Nephron progenitor cell (in vitro differentiated cells): Measurements from ENCODE around the gene INTS15.

ENCODE experiments used
- DNase-seq: peaks from one replicate; pipeline ENCODE4 v3.0.0; 2021
- H3K27ac Mint-ChIP-seq: 2 replicates; pipeline ENCODE4 v1.8.0; 2021; ENCODE audit warnings: mild to moderate bottlenecking, moderate library complexity, mixed read lengths
- H3K27me3 Mint-ChIP-seq: 2 replicates; pipeline ENCODE4 v1.8.0; 2021; ENCODE audit warnings: mild to moderate bottlenecking, low read depth, mixed read lengths; ENCODE audit not compliant: poor library complexity
- H3K36me3 Mint-ChIP-seq: 2 replicates; pipeline ENCODE4 v1.8.0; 2021; ENCODE audit warnings: low read depth, mixed read lengths
- H3K4me1 Mint-ChIP-seq: 2 replicates; pipeline ENCODE4 v1.8.0; 2021; ENCODE audit warnings: mixed read lengths
- H3K4me3 Mint-ChIP-seq: 2 replicates; pipeline ENCODE4 v1.8.0; 2021; ENCODE audit warnings: mild to moderate bottlenecking, moderate library complexity, mixed read lengths
- H3K9me3 Mint-ChIP-seq: 2 replicates; pipeline ENCODE4 v1.8.0; 2021; ENCODE audit warnings: mild to moderate bottlenecking, moderate library complexity, mixed read lengths
- TF ChIP-seq, protein P1 (sequence below): fragments of 200-600 bp; sonication (generic); IDR thresholded peaks from 2 replicates; pipeline ENCODE4 v1.5.0; 2021; ENCODE audit warnings: antibody characterized with exemption

The INTS15 gene

GRCh38 chr7:6551016-6551511, 38.8 kb upstream of the INTS15 start, which contains the start of gene GRID2IP:
Gene GRID2IP (minus strand): TSS chr7:6551461. CDS start chr7:6551436, 25 bp downstream.
- H3K36me3 Mint-ChIP-seq = no peaks in the 10 kb centered on the region
- peak within 1 kb of the TSS; percentile 13 for H3K27ac Mint-ChIP-seq
- H3K4me1 Mint-ChIP-seq = no peaks in the 10 kb centered on the region
- TF ChIP-seq, protein P1, sequence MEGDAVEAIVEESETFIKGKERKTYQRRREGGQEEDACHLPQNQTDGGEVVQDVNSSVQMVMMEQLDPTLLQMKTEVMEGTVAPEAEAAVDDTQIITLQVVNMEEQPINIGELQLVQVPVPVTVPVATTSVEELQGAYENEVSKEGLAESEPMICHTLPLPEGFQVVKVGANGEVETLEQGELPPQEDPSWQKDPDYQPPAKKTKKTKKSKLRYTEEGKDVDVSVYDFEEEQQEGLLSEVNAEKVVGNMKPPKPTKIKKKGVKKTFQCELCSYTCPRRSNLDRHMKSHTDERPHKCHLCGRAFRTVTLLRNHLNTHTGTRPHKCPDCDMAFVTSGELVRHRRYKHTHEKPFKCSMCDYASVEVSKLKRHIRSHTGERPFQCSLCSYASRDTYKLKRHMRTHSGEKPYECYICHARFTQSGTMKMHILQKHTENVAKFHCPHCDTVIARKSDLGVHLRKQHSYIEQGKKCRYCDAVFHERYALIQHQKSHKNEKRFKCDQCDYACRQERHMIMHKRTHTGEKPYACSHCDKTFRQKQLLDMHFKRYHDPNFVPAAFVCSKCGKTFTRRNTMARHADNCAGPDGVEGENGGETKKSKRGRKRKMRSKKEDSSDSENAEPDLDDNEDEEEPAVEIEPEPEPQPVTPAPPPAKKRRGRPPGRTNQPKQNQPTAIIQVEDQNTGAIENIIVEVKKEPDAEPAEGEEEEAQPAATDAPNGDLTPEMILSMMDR = no peak
- H3K9me3 Mint-ChIP-seq = no peaks in the 10 kb centered on the region
- DNase-seq = no peak
- peaks cover 4% of the 10 kb centered on the region for H3K27me3 Mint-ChIP-seq
- no peak within 1 kb of the TSS for H3K4me3 Mint-ChIP-seq

- Mint-ChIP-seq H3K4me3 (no peak overlapping the region), H3K9me3 (no peaks in the 10 kb centered on the region), H3K4me1 (peaks cover 5% of the 10 kb centered on the region)
Observed at GRCh38 chr7:6553448-6554044, 36.3 kb upstream of the INTS15 start.

GRCh38 chr7:6554848-6555247, 35.0 kb upstream of the INTS15 start:
- Mint-ChIP-seq H3K4me1 (peaks cover 5% of the 10 kb centered on the region), H3K27ac (peak overlapping the region; percentile 42), H3K36me3 (no peaks in the 10 kb centered on the region), H3K9me3 (no peaks in the 10 kb centered on the region), H3K27me3 (peaks cover 7% of the 10 kb centered on the region), H3K4me3 (no peak overlapping the region)
- DNase-seq = no peak
- TF ChIP-seq, protein P1 = no peak

More at GRCh38 chr7:6553448-6554044, 36.3 kb upstream of the INTS15 start:
- no peaks in the 10 kb centered on the region for H3K36me3 Mint-ChIP-seq
- peaks cover 7% of the 10 kb centered on the region for H3K27me3 Mint-ChIP-seq
- no peak for DNase-seq
- TF ChIP-seq, protein P1 = no peak
- no peak overlapping the region for H3K27ac Mint-ChIP-seq

GRCh38 chr7:6556196-6556595, 33.6 kb upstream of the INTS15 start:
- H3K36me3 Mint-ChIP-seq = no peaks in the 10 kb centered on the region
- no peaks in the 10 kb centered on the region for H3K9me3 Mint-ChIP-seq
- H3K27ac Mint-ChIP-seq = no peak overlapping the region
- peaks cover 7% of the 10 kb centered on the region for H3K27me3 Mint-ChIP-seq
- no peak for DNase-seq
- TF ChIP-seq, protein P1 = no peak
- H3K4me1 Mint-ChIP-seq = peaks cover 5% of the 10 kb centered on the region
- H3K4me3 Mint-ChIP-seq = no peak overlapping the region

- DNase-seq = peak; percentile 44
- H3K9me3 Mint-ChIP-seq = no peaks in the 10 kb centered on the region
Observed at GRCh38 chr7:6558837-6559236, 31.0 kb upstream of the INTS15 start.

More at GRCh38 chr7:6558837-6559236, 31.0 kb upstream of the INTS15 start:
- no peak overlapping the region for H3K4me3 Mint-ChIP-seq
- no peaks in the 10 kb centered on the region for H3K36me3 Mint-ChIP-seq
- H3K27ac Mint-ChIP-seq = no peak overlapping the region
- H3K4me1 Mint-ChIP-seq = peaks cover 5% of the 10 kb centered on the region
- TF ChIP-seq, protein P1 = peak; percentile 45
- H3K27me3 Mint-ChIP-seq = peaks cover 7% of the 10 kb centered on the region
